Dermis lymphatic vessel endothelial cell (primary cell): Measurements from ENCODE around the gene TMPRSS6. TPM values are rescaled to one million over a fixed set of nuclear protein-coding genes. Genes with fewer than 3 reads are reported as not detected.

ENCODE experiments used
- total RNA-seq: library from RNA; depleted of rRNA; stranded (reverse); fragments of >200 nt; gene quantifications from 2 replicates; pipeline ENCODE4 v1.2.1, GENCODE V29; 2014

The TMPRSS6 gene
- not detected in 2 replicates for total RNA-seq

GRCh38 chr22:37109242-37109917 is at the start of gene TMPRSS6:
TMPRSS6 (minus strand) TSS chr22:37109713; CDS start chr22:37103417, 6,296 bp downstream.

DNA sequence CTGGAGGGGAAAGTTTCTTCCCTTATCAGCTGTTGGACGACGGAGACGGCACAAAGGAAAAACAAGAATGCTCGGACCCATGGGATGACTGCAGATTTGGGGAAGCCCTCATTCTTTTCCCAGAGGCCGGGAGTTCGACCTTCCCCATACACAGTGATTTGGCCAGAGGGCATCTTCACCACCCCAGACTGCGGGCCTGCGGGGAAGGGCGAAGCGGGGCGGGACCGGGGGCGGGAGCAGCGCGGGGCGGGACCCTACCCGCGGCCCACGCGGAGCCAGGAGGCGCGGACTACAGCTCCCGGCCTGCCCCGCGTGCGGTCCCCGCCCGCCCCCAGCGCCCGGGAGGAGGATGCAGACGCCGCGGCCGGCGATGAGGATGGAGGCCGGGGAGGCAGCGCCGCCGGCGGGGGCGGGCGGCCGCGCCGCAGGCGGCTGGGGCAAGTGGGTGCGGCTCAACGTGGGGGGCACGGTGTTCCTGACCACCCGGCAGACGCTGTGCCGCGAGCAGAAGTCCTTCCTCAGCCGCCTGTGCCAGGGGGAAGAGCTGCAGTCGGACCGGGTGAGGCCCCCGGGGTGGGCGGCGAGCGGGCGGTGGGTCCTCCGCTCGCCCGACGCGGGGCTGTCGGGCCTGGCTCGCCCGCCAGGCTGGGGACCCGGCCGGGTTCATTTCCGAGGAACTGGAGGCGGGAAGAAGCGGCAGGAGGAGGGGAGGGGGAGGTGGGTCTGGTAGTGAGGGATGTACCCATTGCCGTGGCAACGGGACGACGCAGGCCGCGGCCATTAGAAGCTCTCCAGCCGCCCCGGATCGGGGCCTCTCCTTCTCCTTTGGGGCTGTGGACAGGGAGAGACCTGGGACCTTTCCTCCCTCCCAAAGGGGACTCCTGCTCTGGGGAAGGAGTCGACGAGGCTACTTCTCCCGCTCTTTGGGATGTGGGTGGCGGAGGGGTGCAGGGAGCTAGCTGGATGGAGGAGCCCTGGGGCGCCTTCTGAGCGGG is 57.8 kb downstream of the TMPRSS6 start, which contains the start of gene KCTD17:
Gene KCTD17 (plus strand): TSS at position 352 of the 995 bp plus-strand sequence. CDS start 19 bp downstream, at position 371.

GRCh38 chr22:37019309-37020191 is 90.0 kb downstream of the TMPRSS6 start, which contains the start of the genes MPST and TST:
MPST (plus strand) TSS chr22:37019742; CDS start chr22:37019837, 95 bp downstream.
TST (minus strand) TSS chr22:37019447; CDS start chr22:37018732, 715 bp downstream.

Other genes with a start within 250 kb of the TMPRSS6 start
- not detected in 2 replicates for gene NCF4, start 248.7 kb downstream of the TMPRSS6 start, total RNA-seq
- gene CSF2RB, start 196.1 kb downstream of the TMPRSS6 start, total RNA-seq = 1.5 and 3.4 TPM in 2 replicates
- gene TST, start 90.3 kb downstream of the TMPRSS6 start, total RNA-seq = 56.2 and 65.7 TPM in 2 replicates
- 110 and 124 TPM in 2 replicates for gene MPST, start 90.0 kb downstream of the TMPRSS6 start, total RNA-seq
- gene KCTD17, start 58.0 kb downstream of the TMPRSS6 start, total RNA-seq = 53.2 and 82.8 TPM in 2 replicates
- under 0.01 TPM in 1 of 2 replicates, not detected in the other for gene IL2RB, start 40.2 kb upstream of the TMPRSS6 start, total RNA-seq
- 5.1 and 8.0 TPM in 2 replicates for gene C1QTNF6, start 78.5 kb upstream of the TMPRSS6 start, total RNA-seq
- not detected in 2 replicates for gene SSTR3, start 102.8 kb upstream of the TMPRSS6 start, total RNA-seq
- 2.9 and 4.6 TPM in 2 replicates for gene RAC2, start 134.6 kb upstream of the TMPRSS6 start, total RNA-seq
- under 0.01 and 0.17 TPM in 2 replicates for gene CYTH4, start 172.8 kb upstream of the TMPRSS6 start, total RNA-seq